Peyer's patch (tissue), 4 donors: ENCODE measurements around the gene TSPEAR. TPM values are rescaled to one million over a fixed set of nuclear protein-coding genes. Genes with fewer than 3 reads are reported as not detected.

Source experiments
- DNase-seq, 3 donors: peaks; one replicate each; pipeline ENCODE4 v3.0.0-alpha.2; 2017 to 2019
- H3K27ac ChIP-seq, 4 donors: fragments of 200-600 bp; sonication (generic); one replicate each; pipeline ENCODE4 v1.5.1; 2016 to 2019
- H3K27me3 ChIP-seq, 2 donors: fragments of 200-600 bp; sonication (generic); one replicate each; pipeline ENCODE4 v1.5.1; 2019
- H3K36me3 ChIP-seq, 3 donors: fragments of 200-600 bp; sonication (generic); one replicate each; pipeline ENCODE4 v1.5.1; 2016 to 2019
- H3K4me1 ChIP-seq, 4 donors: fragments of 200-600 bp; sonication (generic); one replicate each; pipeline ENCODE4 v1.5.1; 2016 to 2019
- H3K4me3 ChIP-seq, 4 donors: fragments of 200-600 bp; sonication (generic); 1 replicate in 3 of 4; 2 replicates in 1 of 4; pipeline ENCODE4 v1.5.1; 2016 to 2019; ENCODE audit warnings: mild to moderate bottlenecking in 1 of 4
- H3K9me3 ChIP-seq, 4 donors: fragments of 200-600 bp; sonication (generic); one replicate each; pipeline ENCODE4 v1.5.1; 2016 to 2019; ENCODE audit warnings: mild to moderate bottlenecking in 1 of 4
- POLR2A ChIP-seq, 2 donors: fragments of 450-650 bp; IDR thresholded peaks; one replicate each; pipeline ENCODE4 v1.5.1; 2017; ENCODE audit warnings: antibody characterized with exemption in 2 of 2, mild to moderate bottlenecking in 2 of 2, moderate library complexity in 2 of 2
- total RNA-seq, 4 donors: library from RNA; depleted of rRNA; stranded (reverse); fragments of >200 nt; gene quantifications; one replicate each; pipeline ENCODE4 v1.1.0, GENCODE V29; 2016
- TF ChIP-seq, protein P1 (sequence below), 6 experiments: fragments of 450-650 bp in 4 of 6; fragments of 200-600 bp in 2 of 6; sonication (generic) in 1 of 6; IDR thresholded peaks; one replicate each; pipeline ENCODE4 v1.5.1; 2017 to 2019; ENCODE audit warnings: antibody characterized with exemption in 6 of 6, mild to moderate bottlenecking in 3 of 6, moderate library complexity in 1 of 6

TSPEAR gene
- total RNA-seq, 4 donors from 2014 or later: 0.47 TPM; not detected in 3

DNA sequence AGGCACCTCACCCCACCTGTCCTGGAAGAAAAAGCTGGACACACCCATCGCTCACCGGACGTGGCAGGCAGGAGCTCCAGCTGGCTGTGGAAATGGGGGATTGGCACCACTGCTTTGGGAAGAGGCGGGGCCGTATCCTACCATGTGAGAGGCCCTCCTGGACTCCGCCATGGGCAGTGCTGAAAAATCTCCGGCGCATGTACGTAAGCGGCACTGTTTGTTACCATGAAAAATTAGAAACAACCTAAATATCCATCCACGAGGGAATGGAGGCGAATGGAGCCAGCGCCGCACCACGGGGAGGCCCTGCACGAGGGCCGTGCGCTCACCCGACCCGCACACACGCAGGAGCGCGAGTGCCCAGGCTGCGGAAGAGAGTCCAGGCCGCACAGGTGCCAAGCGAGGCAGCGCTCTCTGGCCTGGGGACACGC lies 96.4 kb downstream of the TSPEAR start:
- H3K9me3 ChIP-seq: peaks cover 0 to 14% (median 0%) of the 10 kb centered on the region in 4 donors
- no peak for DNase-seq
- TF ChIP-seq, protein P1, sequence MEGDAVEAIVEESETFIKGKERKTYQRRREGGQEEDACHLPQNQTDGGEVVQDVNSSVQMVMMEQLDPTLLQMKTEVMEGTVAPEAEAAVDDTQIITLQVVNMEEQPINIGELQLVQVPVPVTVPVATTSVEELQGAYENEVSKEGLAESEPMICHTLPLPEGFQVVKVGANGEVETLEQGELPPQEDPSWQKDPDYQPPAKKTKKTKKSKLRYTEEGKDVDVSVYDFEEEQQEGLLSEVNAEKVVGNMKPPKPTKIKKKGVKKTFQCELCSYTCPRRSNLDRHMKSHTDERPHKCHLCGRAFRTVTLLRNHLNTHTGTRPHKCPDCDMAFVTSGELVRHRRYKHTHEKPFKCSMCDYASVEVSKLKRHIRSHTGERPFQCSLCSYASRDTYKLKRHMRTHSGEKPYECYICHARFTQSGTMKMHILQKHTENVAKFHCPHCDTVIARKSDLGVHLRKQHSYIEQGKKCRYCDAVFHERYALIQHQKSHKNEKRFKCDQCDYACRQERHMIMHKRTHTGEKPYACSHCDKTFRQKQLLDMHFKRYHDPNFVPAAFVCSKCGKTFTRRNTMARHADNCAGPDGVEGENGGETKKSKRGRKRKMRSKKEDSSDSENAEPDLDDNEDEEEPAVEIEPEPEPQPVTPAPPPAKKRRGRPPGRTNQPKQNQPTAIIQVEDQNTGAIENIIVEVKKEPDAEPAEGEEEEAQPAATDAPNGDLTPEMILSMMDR (IDR thresholded peaks at IDR 0.05): no peak
- TF ChIP-seq POLR2A (IDR thresholded peaks at IDR 0.05): no peak
- H3K27me3 ChIP-seq: no peaks in the 10 kb centered on the region
- no peaks in the 10 kb centered on the region for H3K4me1 ChIP-seq
- no peaks in the 10 kb centered on the region for H3K36me3 ChIP-seq
- H3K4me3 ChIP-seq: no peak overlapping the region
- H3K27ac ChIP-seq: no peak overlapping the region

DNA sequence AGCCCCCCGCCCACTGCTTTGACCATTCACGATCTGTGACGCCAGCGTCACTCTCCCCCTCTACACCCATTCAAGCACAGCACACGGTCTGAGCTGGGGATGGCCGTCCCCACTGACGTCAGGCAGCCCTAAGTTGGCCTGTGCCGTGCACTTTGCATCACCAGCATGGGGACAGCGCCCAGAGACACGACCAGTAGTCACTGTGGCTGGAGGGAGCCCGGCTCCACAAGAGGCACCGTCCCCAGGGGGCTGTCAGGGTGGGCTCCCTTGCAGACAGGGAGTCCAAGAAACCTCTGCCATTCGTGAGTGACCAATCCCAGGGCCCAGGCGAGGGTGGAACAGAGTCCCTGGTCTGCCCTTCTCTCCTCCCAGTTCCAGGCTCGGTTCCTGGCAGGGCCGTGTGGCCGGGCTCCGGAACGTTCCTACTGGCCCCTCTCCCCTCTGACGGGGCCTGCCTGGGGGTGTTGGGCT lies 97.2 kb downstream of the TSPEAR start:
- peak in 2 of 3 donors; percentile 34 to 39 for DNase-seq
- Histone ChIP-seq H3K27ac (no peak overlapping the region), H3K4me1 (no peaks in the 10 kb centered on the region), H3K36me3 (no peaks in the 10 kb centered on the region), H3K27me3 (no peaks in the 10 kb centered on the region), H3K9me3 (peaks cover 0 to 16% (median 0%) of the 10 kb centered on the region in 4 donors), H3K4me3 (no peak overlapping the region)
- TF ChIP-seq, protein P1 (IDR thresholded peaks at IDR 0.05): no peak
- TF ChIP-seq POLR2A (IDR thresholded peaks at IDR 0.05): no peak

DNA sequence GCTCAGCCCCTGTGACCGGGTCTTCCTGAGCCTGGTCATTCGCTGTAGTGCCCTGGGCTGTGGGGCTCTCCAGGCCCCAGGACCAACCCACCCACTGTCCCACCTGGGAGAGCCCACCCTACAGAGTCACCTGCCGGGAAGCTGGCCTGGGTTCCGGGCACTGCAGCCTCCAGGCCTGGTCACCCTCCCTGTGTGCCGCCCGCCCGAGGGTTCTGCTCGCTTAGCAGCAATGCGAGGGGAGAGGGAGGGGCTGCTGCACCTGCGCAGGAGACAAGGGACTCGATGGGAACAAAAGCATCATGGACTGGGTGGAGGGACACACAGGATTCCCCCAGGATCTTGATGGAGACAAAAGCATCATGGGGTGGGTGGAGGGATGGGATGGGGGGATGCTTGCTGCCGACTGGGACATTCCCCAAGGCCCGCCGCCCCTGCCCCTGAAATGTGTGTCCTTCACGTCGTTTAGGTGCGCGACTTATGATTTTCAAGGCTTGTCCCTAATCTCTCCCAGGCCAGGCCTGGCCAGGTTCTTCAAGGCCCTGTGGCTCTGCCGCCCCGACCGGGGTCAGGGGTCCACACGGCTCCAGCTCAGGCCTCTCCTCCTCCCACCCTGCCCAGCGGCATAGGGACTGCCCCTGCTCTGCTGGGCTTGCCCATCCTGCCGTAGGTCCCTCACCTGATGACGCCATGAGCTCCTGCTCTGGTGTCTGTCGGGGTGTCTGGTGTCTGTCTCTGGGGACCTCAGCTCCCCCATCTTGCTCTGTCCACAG lies 97.8 kb downstream of the TSPEAR start:
- Histone ChIP-seq H3K4me1 (no peaks in the 10 kb centered on the region), H3K4me3 (no peak overlapping the region), H3K36me3 (no peaks in the 10 kb centered on the region), H3K9me3 (peaks cover 0 to 16% (median 0%) of the 10 kb centered on the region in 4 donors), H3K27me3 (no peaks in the 10 kb centered on the region), H3K27ac (no peak overlapping the region)
- TF ChIP-seq, protein P1 (IDR thresholded peaks at IDR 0.05): no peak
- TF ChIP-seq POLR2A (IDR thresholded peaks at IDR 0.05): no peak
- peak in 1 of 3 donors; percentile 29 for DNase-seq

DNA sequence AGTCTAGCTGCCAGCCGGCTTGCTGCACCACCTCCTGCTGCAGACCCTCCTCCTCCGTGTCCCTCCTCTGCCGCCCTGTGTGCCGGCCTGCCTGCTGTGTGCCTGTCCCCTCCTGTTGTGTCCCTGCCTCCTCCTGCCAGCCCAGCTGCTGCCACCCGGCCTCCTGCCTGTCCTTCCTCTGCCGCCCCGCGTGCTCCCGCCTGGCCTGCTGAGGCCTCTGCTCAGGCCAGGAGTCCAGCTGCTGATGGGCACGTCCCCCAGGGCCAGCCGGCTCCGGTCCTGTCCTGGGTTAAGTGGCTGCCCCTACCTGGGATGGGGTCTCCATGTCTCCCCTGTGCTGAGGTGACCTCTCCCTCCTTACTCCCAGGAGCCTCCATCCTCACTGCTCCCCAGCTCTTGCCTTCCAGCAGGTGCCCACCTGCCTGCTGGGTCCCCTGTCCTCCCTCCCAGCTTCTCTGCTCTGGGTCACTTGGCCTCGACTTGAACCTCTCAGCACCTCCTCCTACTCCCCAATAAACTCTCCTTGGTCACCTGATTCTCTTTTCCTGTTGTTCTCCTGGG lies 98.6 kb downstream of the TSPEAR start:
- Histone ChIP-seq H3K27ac (no peak overlapping the region), H3K27me3 (no peaks in the 10 kb centered on the region), H3K4me1 (no peaks in the 10 kb centered on the region), H3K36me3 (no peaks in the 10 kb centered on the region), H3K9me3 (peaks cover 0 to 16% (median 0%) of the 10 kb centered on the region in 4 donors), H3K4me3 (no peak overlapping the region)
- DNase-seq: no peak
- TF ChIP-seq POLR2A (IDR thresholded peaks at IDR 0.05): no peak
- TF ChIP-seq, protein P1 (IDR thresholded peaks at IDR 0.05): no peak

DNA sequence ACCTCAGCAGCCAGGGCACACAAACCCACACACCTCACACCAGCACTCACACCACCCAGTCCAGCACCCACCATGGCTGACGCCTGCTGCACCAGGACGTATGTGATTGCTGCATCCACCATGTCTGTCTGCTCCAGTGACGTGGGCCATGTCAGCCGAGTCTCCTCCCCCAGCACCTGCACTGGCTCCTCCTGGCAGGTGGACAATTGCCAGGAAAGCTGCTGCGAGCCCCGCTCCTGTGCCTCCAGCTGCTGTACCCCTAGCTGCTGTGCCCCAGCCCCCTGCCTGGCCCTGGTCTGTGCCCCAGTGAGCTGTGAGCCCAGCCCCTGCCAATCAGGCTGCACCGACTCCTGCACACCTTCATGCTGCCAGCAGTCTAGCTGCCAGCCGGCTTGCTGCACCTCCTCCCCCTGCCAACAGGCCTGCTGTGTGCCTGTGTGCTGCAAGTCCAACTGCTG lies 99.3 kb downstream of the TSPEAR start, which contains the start of gene KRTAP10-8:
TSS of gene KRTAP10-8 (plus strand) at position 51 of the 458 bp plus-strand sequence. CDS start at position 73, 22 bp downstream.
- no peak for DNase-seq
- no peaks in the 10 kb centered on the region for H3K36me3 ChIP-seq
- no peaks in the 10 kb centered on the region for H3K4me1 ChIP-seq
- H3K9me3 ChIP-seq: peaks cover 0 to 16% (median 0%) of the 10 kb centered on the region in 4 donors
- no peak within 1 kb of the TSS for H3K27ac ChIP-seq
- H3K27me3 ChIP-seq: no peaks in the 10 kb centered on the region
- no peak within 1 kb of the TSS for H3K4me3 ChIP-seq
- no peak for TF ChIP-seq POLR2A (IDR thresholded peaks at IDR 0.05)
- TF ChIP-seq, protein P1 (IDR thresholded peaks at IDR 0.05): no peak
